GM21367 (cell line): ENCODE results near the gene BCL11A.

Source experiments
- ATAC-seq: cut with Tn5 transposase; IDR thresholded peaks from one replicate; pipeline ENCODE4 v1.9.1; 2021; ENCODE audit not compliant: unreplicated experiment

Gene BCL11A

GRCh38 chr2:60546756-60547420 is 6.6 kb downstream of the BCL11A start:
- no peak for ATAC-seq

- no peak for ATAC-seq
Observed at GRCh38 chr2:60544954-60545560, 8.4 kb downstream of the BCL11A start.

- no peak for ATAC-seq
Observed at GRCh38 chr2:60544062-60544461, 9.4 kb downstream of the BCL11A start.

GRCh38 chr2:60541056-60541651 is 12.3 kb downstream of the BCL11A start:
- no peak for ATAC-seq

GRCh38 chr2:60540074-60540473 is 13.4 kb downstream of the BCL11A start:
- no peak for ATAC-seq

GRCh38 chr2:60539140-60539539 is 14.3 kb downstream of the BCL11A start:
- ATAC-seq = no peak

GRCh38 chr2:60538101-60538500 is 15.4 kb downstream of the BCL11A start:
- no peak for ATAC-seq

- no peak for ATAC-seq
Observed at GRCh38 chr2:60536746-60537145, 16.7 kb downstream of the BCL11A start.

- peak; percentile 71 for ATAC-seq
Observed at GRCh38 chr2:60535685-60536312, 17.7 kb downstream of the BCL11A start.

- no peak for ATAC-seq
Observed at GRCh38 chr2:60534892-60535684, 18.4 kb downstream of the BCL11A start.

- no peak for ATAC-seq
Observed at GRCh38 chr2:60534052-60534685, 19.3 kb downstream of the BCL11A start.

GRCh38 chr2:60533101-60534051 is 20.1 kb downstream of the BCL11A start:
- ATAC-seq = no peak

- no peak for ATAC-seq
Observed at GRCh38 chr2:60532421-60532820, 21.0 kb downstream of the BCL11A start.

- ATAC-seq = no peak
Observed at GRCh38 chr2:60531701-60532133, 21.7 kb downstream of the BCL11A start.

- no peak for ATAC-seq
Observed at GRCh38 chr2:60530660-60531281, 22.7 kb downstream of the BCL11A start.

- no peak for ATAC-seq
Observed at GRCh38 chr2:60529785-60530627, 23.4 kb downstream of the BCL11A start.

GRCh38 chr2:60529136-60529784 is 24.2 kb downstream of the BCL11A start:
- ATAC-seq = no peak
